Astrocyte of the cerebellum (primary cell): ENCODE measurements around the gene IL19.
"Not testable (repeated sequence)": the region's sequence is repeated elsewhere in the genome, so short reads cannot be mapped to it uniquely, and the experiment has no call there.

Experiments
- DNase-seq: peaks from one replicate; pipeline ENCODE4 v3.0.0-alpha.2; 2011; ENCODE audit warnings: low read depth
- H3K4me3 ChIP-seq: 2 replicates; pipeline ENCODE4 v1.5.1; 2011; ENCODE audit warnings: mild to moderate bottlenecking, low read depth, low read length, moderate library complexity
- in situ Hi-C: cut with HindIII; loops from 2 replicates; pipeline ENCODE4 v1.10.0; 2017; ENCODE audit warnings: low sequenced_read_pairs
- TF ChIP-seq, protein P1 (sequence below): IDR thresholded peaks from 2 replicates; pipeline ENCODE4 v1.5.1; 2012; ENCODE audit warnings: low read length, low read depth, moderate library complexity, mild to moderate bottlenecking; ENCODE audit errors: missing control alignments

IL19 gene

DNA sequence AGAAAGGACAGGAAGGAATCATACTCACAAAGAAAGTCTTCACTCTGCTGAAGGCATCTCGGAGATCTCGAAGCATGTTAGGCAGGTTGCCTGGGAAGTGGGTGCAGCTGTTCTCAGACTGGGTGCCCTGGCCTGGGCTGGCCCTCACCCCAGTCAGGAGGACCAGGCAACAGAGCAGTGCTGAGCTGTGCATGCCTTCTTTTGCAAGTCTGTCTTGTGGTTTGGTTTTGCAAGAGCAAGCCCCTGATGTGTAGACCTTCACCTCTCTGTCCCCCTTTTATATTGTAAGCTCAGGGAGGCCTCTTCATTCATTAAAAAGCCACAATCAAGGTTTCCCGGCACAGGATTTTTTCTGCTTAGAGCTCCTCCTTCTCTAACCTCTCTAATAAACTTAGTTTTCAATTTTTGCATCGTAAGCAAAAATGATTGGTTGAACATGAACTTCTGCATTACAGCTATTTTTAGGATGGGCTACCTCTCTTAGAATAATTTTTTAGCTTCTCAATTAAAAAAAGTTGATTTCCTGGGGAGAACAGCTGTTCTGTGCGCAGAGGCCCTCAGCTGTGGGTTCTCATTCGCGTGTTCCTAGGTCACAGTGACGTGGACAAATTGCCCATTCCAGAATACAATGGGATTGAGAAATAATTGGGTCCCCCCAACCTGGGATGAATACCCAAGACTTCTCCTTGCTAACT, 1.8 kb downstream of the IL19 start, which contains the start of gene IL10:
TSS of gene IL10 (minus strand) at position 252 of the 695 bp plus-strand sequence. CDS start at position 193, 59 bp downstream.
- DNase-seq = no peak
- H3K4me3 ChIP-seq = no peak within 1 kb of the TSS
- TF ChIP-seq, protein P1, sequence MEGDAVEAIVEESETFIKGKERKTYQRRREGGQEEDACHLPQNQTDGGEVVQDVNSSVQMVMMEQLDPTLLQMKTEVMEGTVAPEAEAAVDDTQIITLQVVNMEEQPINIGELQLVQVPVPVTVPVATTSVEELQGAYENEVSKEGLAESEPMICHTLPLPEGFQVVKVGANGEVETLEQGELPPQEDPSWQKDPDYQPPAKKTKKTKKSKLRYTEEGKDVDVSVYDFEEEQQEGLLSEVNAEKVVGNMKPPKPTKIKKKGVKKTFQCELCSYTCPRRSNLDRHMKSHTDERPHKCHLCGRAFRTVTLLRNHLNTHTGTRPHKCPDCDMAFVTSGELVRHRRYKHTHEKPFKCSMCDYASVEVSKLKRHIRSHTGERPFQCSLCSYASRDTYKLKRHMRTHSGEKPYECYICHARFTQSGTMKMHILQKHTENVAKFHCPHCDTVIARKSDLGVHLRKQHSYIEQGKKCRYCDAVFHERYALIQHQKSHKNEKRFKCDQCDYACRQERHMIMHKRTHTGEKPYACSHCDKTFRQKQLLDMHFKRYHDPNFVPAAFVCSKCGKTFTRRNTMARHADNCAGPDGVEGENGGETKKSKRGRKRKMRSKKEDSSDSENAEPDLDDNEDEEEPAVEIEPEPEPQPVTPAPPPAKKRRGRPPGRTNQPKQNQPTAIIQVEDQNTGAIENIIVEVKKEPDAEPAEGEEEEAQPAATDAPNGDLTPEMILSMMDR = no peak
- in situ Hi-C loops = no loop called here

DNA sequence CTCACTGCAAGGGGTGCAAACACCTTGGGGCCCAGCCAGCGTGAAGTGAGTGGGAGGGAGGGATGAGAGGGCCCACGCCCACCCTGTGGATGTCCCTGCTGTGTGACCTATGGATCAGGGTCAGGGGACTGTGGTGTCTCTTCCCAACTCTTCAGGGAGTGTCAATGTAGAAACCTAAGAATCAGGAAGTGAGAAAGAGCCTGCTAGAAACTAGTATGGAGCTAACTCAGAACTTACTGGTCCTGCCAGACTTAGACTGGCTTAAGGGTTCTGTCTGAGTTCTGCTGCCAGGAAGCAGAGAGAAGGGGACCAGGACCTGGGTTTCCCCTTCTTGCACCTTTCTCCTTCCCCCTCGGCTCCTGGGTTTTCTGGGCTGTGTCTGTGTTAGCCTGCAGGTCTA, 3.5 kb downstream of the IL19 start:
- in situ Hi-C loops = no loop called here
- H3K4me3 ChIP-seq = no peak overlapping the region
- DNase-seq = no peak
- TF ChIP-seq, protein P1 = no peak

DNA sequence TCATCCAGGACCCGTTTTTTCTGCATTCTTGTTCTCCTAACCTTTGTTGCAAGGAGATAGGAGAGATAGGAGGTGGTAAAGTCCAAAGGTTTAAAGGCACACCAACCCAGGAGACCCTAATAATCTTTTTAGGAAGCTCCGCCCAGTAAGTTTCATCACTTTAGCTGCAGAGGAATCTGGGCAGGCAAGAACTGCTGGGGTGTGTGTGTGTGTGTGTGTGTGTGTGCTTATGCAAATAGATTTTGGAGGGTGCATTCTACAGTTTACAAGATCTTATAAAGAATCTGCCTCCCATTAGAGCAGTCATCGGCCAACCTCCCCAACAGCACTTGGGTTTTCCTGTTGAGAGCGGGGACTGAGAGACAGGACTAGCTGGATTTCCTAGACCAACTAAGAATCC, 5.7 kb downstream of the IL19 start:
- H3K4me3 ChIP-seq = no peak overlapping the region
- TF ChIP-seq, protein P1 = no peak
- DNase-seq = no peak
- in situ Hi-C loops = no loop called here

DNA sequence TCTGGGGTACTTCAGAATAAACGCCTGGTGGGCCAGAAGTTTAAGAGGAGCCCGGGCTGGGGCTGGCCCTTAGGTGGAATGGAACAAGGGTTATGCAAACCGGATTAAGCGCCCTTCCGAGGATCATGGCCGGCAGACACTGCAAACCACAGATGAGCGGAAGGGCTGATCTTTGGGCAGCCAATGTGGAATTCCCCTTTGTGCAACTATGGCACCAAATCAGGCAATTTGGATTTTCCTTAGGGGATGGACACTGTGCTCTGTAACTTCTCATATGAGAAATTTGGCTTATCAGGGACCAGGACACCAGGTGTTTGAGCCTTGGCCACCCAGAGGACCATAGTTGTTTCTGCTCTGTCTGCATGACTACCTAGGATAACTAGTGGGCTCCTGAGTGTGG, 7.5 kb downstream of the IL19 start:
- in situ Hi-C loops = no loop called here
- TF ChIP-seq, protein P1 = no peak
- DNase-seq = no peak
- no peak overlapping the region for H3K4me3 ChIP-seq

DNA sequence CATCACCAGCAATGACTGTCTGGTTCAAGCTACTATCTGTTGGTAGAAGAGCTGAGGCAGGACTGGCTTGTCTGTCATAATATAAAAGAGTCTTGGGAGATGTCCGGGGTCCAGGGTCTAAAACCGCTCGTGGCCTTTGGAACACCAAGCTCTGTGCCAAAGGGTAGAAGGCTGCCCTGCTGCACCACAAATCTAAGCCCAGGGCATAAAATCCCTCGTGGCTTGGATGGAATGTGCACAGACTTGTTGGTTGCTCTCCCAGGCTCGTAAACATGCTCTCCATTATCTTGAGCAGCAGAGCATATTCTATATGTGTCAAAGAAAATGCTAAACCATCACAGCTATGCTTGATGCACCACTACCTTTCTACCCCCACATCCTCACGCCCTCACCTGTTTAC, 8.3 kb downstream of the IL19 start:
- H3K4me3 ChIP-seq, DNase-seq, in situ Hi-C loops: not testable (repeated sequence)

DNA sequence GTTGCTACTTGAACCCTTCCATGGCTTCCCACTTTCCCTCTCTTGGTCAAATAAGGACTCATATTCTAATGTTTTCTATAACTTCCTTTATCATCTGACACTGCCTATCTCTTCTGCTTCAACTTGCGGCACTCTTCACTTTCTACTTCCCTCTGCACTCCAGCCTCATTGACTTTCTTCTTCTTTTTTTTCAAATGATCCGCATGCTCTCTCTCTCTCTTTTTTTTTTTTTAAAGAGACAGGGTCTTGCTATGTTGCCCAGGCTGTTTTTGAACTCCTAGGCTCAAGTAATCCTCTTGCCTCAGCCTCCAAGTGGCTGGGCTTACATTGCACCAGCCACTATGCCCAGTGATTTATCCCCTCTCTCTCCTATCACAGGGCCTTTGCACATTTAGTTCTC, 9.1 kb downstream of the IL19 start:
- TF ChIP-seq, protein P1 = no peak
- DNase-seq = no peak
- H3K4me3 ChIP-seq = no peak overlapping the region
- in situ Hi-C loops = no loop called here

DNA sequence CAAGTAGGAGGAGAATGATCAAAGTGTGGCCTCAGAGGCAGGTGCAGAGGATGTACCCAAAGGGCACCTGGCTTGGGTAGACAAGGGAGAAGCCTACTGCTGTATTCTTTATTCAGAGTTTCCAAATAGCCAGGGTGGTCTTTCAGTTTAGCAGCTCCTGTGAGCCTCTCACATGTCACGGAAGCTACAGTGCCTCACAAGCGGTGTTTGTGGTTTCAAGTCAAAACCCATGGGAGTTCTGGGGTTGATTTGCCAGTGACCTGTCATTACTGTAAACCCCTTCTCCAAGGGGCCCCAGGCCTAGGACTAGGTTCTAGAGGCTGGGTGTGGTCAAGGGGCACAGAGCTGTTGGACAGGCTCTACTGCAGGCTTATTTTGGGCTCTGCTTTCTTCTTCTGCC, 11.9 kb downstream of the IL19 start:
- no peak overlapping the region for H3K4me3 ChIP-seq
- TF ChIP-seq, protein P1 = no peak
- DNase-seq = no peak
- in situ Hi-C loops = no loop called here
